HEK293 (cell line): ENCODE data around the gene COQ8A.

Source experiments
- CTCF ChIA-PET: fragments of 350-600 bp; formaldehyde crosslinking; extraction: SDS; loops from one replicate; lab custom pipeline; 2021; ENCODE audit warnings: antibody characterized with exemption; lab: Yijun Ruan, JAX
- POLR2A ChIA-PET: fragments of 300-600 bp; formaldehyde crosslinking; extraction: SDS; loops from one replicate; lab custom pipeline; 2020; ENCODE audit warnings: antibody characterized with exemption, inconsistent platforms; lab: Yijun Ruan, JAX
- H3K27ac ChIP-seq: fragments of 200-500 bp; sonication (Bioruptor generic); 2 replicates; pipeline ENCODE4 v1.5.1; 2014; ENCODE audit warnings: low read depth, low read length, control low read depth, inconsistent platforms; ENCODE audit errors: extremely low read depth
- H3K36me3 ChIP-seq, 2 experiments: fragments of 200-500 bp in 1 of 2; sonication (Bioruptor generic) in 1 of 2; 1 replicate in 1 of 2; 2 replicates in 1 of 2; pipeline ENCODE4 v1.5.1; 2014 to 2017; ENCODE audit warnings: inconsistent platforms in 2 of 2, low read length in 2 of 2; ENCODE audit not compliant: control insufficient read depth in 2 of 2, insufficient read depth in 1 of 2
- H3K4me1 ChIP-seq: fragments of 200-500 bp; sonication (Bioruptor generic); 2 replicates; pipeline ENCODE4 v1.5.1; 2014; ENCODE audit warnings: mild to moderate bottlenecking, low read length, inconsistent platforms; ENCODE audit not compliant: control insufficient read depth, insufficient read depth
- H3K4me3 ChIP-seq: 2 replicates; pipeline ENCODE4 v1.5.1; 2011; ENCODE audit warnings: low read depth, mild to moderate bottlenecking, control low read depth, low read length, moderate library complexity
- H3K9me3 ChIP-seq: fragments of 200-500 bp; sonication (Bioruptor generic); 2 replicates; pipeline ENCODE4 v1.5.1; 2014; ENCODE audit warnings: low read depth, low read length, inconsistent platforms; ENCODE audit not compliant: control insufficient read depth, insufficient read depth
- GFI1B ChIP-seq: fragments of 450-650 bp; formaldehyde crosslinking; IDR thresholded peaks from 2 replicates; pipeline ENCODE4 v1.5.1; 2016; ENCODE audit warnings: missing biosample characterization, missing genetic modification characterization
- HOXD13 ChIP-seq: sonication (generic); formaldehyde crosslinking; IDR thresholded peaks from 2 replicates; pipeline ENCODE4 v1.8.0; 2022; ENCODE audit warnings: missing genetic modification reagents, borderline replicate concordance
- KLF1 ChIP-seq: fragments of 450-650 bp; formaldehyde crosslinking; IDR thresholded peaks from 2 replicates; pipeline ENCODE4 v1.5.1; 2016; ENCODE audit warnings: missing biosample characterization, missing genetic modification characterization
- PRDM1 ChIP-seq: fragments of 450-650 bp; formaldehyde crosslinking; IDR thresholded peaks from 2 replicates; pipeline ENCODE4; 2016; ENCODE audit warnings: missing biosample characterization, missing genetic modification characterization
- PRDM6 ChIP-seq: fragments of 450-650 bp; formaldehyde crosslinking; IDR thresholded peaks from 2 replicates; pipeline ENCODE4 v1.5.1; 2017; ENCODE audit warnings: missing biosample characterization, missing genetic modification characterization
- SP7 ChIP-seq: fragments of 450-650 bp; formaldehyde crosslinking; IDR thresholded peaks from 2 replicates; pipeline ENCODE4 v1.5.1; 2016; ENCODE audit warnings: missing biosample characterization, missing genetic modification characterization
- YY1 ChIP-seq: fragments of 450-650 bp; formaldehyde crosslinking; IDR thresholded peaks from 2 replicates; pipeline ENCODE4 v1.5.1; 2018; ENCODE audit warnings: missing biosample characterization, missing genetic modification characterization
- ZBTB10 ChIP-seq: fragments of 450-650 bp; formaldehyde crosslinking; IDR thresholded peaks from 2 replicates; pipeline ENCODE4 v1.5.1; 2016; ENCODE audit warnings: missing biosample characterization, missing genetic modification characterization
- ZNF133 ChIP-seq: fragments of 450-650 bp; formaldehyde crosslinking; IDR thresholded peaks from 2 replicates; pipeline ENCODE4 v1.5.1; 2016; ENCODE audit warnings: missing biosample characterization, missing genetic modification characterization
- ZNF146 ChIP-seq: fragments of 450-650 bp; formaldehyde crosslinking; IDR thresholded peaks from 2 replicates; pipeline ENCODE4 v1.5.1; 2016; ENCODE audit warnings: missing biosample characterization, missing genetic modification characterization
- ZNF155 ChIP-seq: fragments of 450-650 bp; formaldehyde crosslinking; IDR thresholded peaks from 2 replicates; pipeline ENCODE4 v1.5.1; 2016; ENCODE audit warnings: missing biosample characterization, missing genetic modification characterization
- ZNF169 ChIP-seq: fragments of 450-650 bp; formaldehyde crosslinking; IDR thresholded peaks from 2 replicates; pipeline ENCODE4 v1.5.1; 2016; ENCODE audit warnings: missing biosample characterization, missing genetic modification characterization
- ZNF18 ChIP-seq: fragments of 450-650 bp; formaldehyde crosslinking; IDR thresholded peaks from 2 replicates; pipeline ENCODE4 v1.5.1; 2016; ENCODE audit warnings: missing biosample characterization, missing genetic modification characterization
- ZNF221 ChIP-seq: fragments of 450-650 bp; formaldehyde crosslinking; IDR thresholded peaks from 2 replicates; pipeline ENCODE4 v1.5.1; 2017; ENCODE audit warnings: missing biosample characterization, missing genetic modification characterization, borderline replicate concordance
- ZNF24 ChIP-seq: fragments of 450-650 bp; formaldehyde crosslinking; IDR thresholded peaks from 2 replicates; pipeline ENCODE4 v1.5.1; 2016; ENCODE audit warnings: missing biosample characterization, missing genetic modification characterization
- ZNF280D ChIP-seq: fragments of 450-650 bp; formaldehyde crosslinking; IDR thresholded peaks from 2 replicates; pipeline ENCODE4 v1.5.1; 2016; ENCODE audit warnings: missing biosample characterization, missing genetic modification characterization
- ZNF324 ChIP-seq: fragments of 450-650 bp; formaldehyde crosslinking; IDR thresholded peaks from 2 replicates; pipeline ENCODE4 v1.5.1; 2016; ENCODE audit warnings: missing biosample characterization, missing genetic modification characterization
- ZNF335 ChIP-seq: fragments of 450-650 bp; formaldehyde crosslinking; conservative IDR thresholded peaks from 2 replicates; pipeline ENCODE4 v1.5.1; 2016; ENCODE audit warnings: missing biosample characterization, missing genetic modification characterization
- ZNF449 ChIP-seq: fragments of 450-650 bp; formaldehyde crosslinking; IDR thresholded peaks from 2 replicates; pipeline ENCODE4 v1.5.1; 2017; ENCODE audit warnings: missing biosample characterization, mild to moderate bottlenecking, missing genetic modification characterization, moderate library complexity
- ZNF704 ChIP-seq: fragments of 450-650 bp; formaldehyde crosslinking; IDR thresholded peaks from 2 replicates; pipeline ENCODE4 v1.5.1; 2016; ENCODE audit warnings: missing biosample characterization, missing genetic modification characterization
- ZSCAN30 ChIP-seq: fragments of 450-650 bp; IDR thresholded peaks from 2 replicates; pipeline ENCODE4 v1.5.1; 2018; ENCODE audit warnings: missing biosample characterization, mild to moderate bottlenecking, missing genetic modification characterization, moderate library complexity

Gene COQ8A

GRCh38 chr1:226916497-226916896 is 23.6 kb upstream of the COQ8A start (continued):
- no peak for TF ChIP-seq ZNF146 (tag by site-specific recombination)
- TF ChIP-seq PRDM1 = no peak
- TF ChIP-seq HOXD13 (CRISPR knock-in tag) = no peak
- TF ChIP-seq PRDM6 (tag by site-specific recombination) = no peak
- no peak for TF ChIP-seq KLF1

GRCh38 chr1:226919587-226919986 is 20.5 kb upstream of the COQ8A start:
- no peaks in the 10 kb centered on the region for H3K9me3 ChIP-seq
- H3K27ac ChIP-seq = no peak overlapping the region
- peaks cover 0 to 22% of the 10 kb centered on the region in 2 experiments; a peak in 1 of 3 replicates for H3K36me3 ChIP-seq
- CTCF ChIA-PET = interaction anchor here (1.4 to 1.5 kb wide), 2 partner anchors 285 to 350 kb away, joined by 3 to 4 read pairs; no protein-coding TSS in a partner anchor
- POLR2A ChIA-PET = interaction anchor here (1.0 kb wide), 1 partner anchor 20 kb away, joined by 4 read pairs; the partner anchor contains the start of gene COQ8A
- H3K4me1 ChIP-seq = no peaks in the 10 kb centered on the region
- no peak overlapping the region for H3K4me3 ChIP-seq
- no peak for TF ChIP-seq SP7 (tag by site-specific recombination)
- no peak for TF ChIP-seq ZNF18 (tag by site-specific recombination)
- TF ChIP-seq HOXD13 (CRISPR knock-in tag) = no peak
- no peak for TF ChIP-seq ZNF221 (tag by site-specific recombination)
- no peak for TF ChIP-seq ZNF280D (tag by site-specific recombination)
- no peak for TF ChIP-seq GFI1B (tag by site-specific recombination)
- no peak for TF ChIP-seq ZBTB10 (tag by site-specific recombination)
- no peak for TF ChIP-seq ZNF324 (tag by site-specific recombination)
- TF ChIP-seq ZNF133 = no peak
- TF ChIP-seq ZNF169 (tag by site-specific recombination) = no peak
- no peak for TF ChIP-seq YY1 (tag by site-specific recombination)
- TF ChIP-seq ZNF335 = no peak
- no peak for TF ChIP-seq ZNF24 (tag by site-specific recombination)
- no peak for TF ChIP-seq ZNF704 (tag by site-specific recombination)
- TF ChIP-seq ZNF449 (tag by site-specific recombination) = no peak
- TF ChIP-seq ZNF155 (tag by site-specific recombination) = no peak
- TF ChIP-seq ZSCAN30 (tag by site-specific recombination) = no peak
